NCI-H1105 (cell line): ENCODE measurements around the gene C3orf38.
A peak's percentile ranks its signal among the peaks of the same experiment; 100 is the strongest.
"Not testable (repeated sequence)": the region's sequence is repeated elsewhere in the genome, so short reads cannot be mapped to it uniquely, and the experiment has no call there.

ENCODE experiments used
- DNase-seq: peaks from one replicate; lab custom pipeline; 2025; lab: John Stamatoyannopoulos, UW

Gene C3orf38

GRCh38 chr3:88149509-88150362, at the start of gene C3orf38:
C3orf38 (plus strand) TSS chr3:88149959; CDS start chr3:88150053, 94 bp downstream.
- peak; percentile 85 for DNase-seq

GRCh38 chr3:88101142-88101541, 48.6 kb upstream of the C3orf38 start:
- no peak for DNase-seq

- no peak for DNase-seq
Measured at GRCh38 chr3:88105325-88105724, 44.4 kb upstream of the C3orf38 start.

GRCh38 chr3:88112289-88112688, 37.5 kb upstream of the C3orf38 start:
- DNase-seq, result no peak

- peak; percentile 6 for DNase-seq
Measured at GRCh38 chr3:88113311-88114162, 36.2 kb upstream of the C3orf38 start.

- no peak for DNase-seq
Measured at GRCh38 chr3:88114878-88115549, 34.7 kb upstream of the C3orf38 start.

- no peak for DNase-seq
Measured at GRCh38 chr3:88117683-88118082, 32.1 kb upstream of the C3orf38 start.

GRCh38 chr3:88118603-88119002, 31.2 kb upstream of the C3orf38 start:
- not testable (repeated sequence) for DNase-seq

- no peak for DNase-seq
Measured at GRCh38 chr3:88123526-88123925, 26.2 kb upstream of the C3orf38 start.

GRCh38 chr3:88131695-88132094, 18.1 kb upstream of the C3orf38 start:
- no peak for DNase-seq

- no peak for DNase-seq
Measured at GRCh38 chr3:88132894-88133293, 16.9 kb upstream of the C3orf38 start.

- DNase-seq, result no peak
Measured at GRCh38 chr3:88133711-88134263, 16.0 kb upstream of the C3orf38 start.

- no peak for DNase-seq
Measured at GRCh38 chr3:88137836-88138235, 11.9 kb upstream of the C3orf38 start.

- DNase-seq, result no peak
Measured at GRCh38 chr3:88141458-88142083, 8.2 kb upstream of the C3orf38 start.

GRCh38 chr3:88142094-88142624, 7.6 kb upstream of the C3orf38 start:
- DNase-seq, result no peak

- DNase-seq, result no peak
Measured at GRCh38 chr3:88147261-88147660, 2.5 kb upstream of the C3orf38 start.

- DNase-seq, result no peak
Measured at GRCh38 chr3:88148651-88149050, 1.1 kb upstream of the C3orf38 start.

- peak; percentile 36 for DNase-seq
Measured at GRCh38 chr3:88149101-88149508, 654 bp upstream of the C3orf38 start.

- DNase-seq, result peak; percentile 20
Measured at GRCh38 chr3:88150371-88150770, 612 bp downstream of the C3orf38 start.

- no peak for DNase-seq
Measured at GRCh38 chr3:88150806-88151205, 1.0 kb downstream of the C3orf38 start.

- DNase-seq, result no peak
Measured at GRCh38 chr3:88151358-88151757, 1.6 kb downstream of the C3orf38 start.
